ENCODE results near the gene SPDYE3. TPM values are rescaled to one million over a fixed set of nuclear protein-coding genes. Genes with fewer than 3 reads are reported as not detected.
"Not testable (repeated sequence)": the region's sequence is repeated elsewhere in the genome, so short reads cannot be mapped to it uniquely, and the experiment has no call there.

Gene SPDYE3
- total RNA-seq, 2 experiments from 2014 or later = not detected

DNA sequence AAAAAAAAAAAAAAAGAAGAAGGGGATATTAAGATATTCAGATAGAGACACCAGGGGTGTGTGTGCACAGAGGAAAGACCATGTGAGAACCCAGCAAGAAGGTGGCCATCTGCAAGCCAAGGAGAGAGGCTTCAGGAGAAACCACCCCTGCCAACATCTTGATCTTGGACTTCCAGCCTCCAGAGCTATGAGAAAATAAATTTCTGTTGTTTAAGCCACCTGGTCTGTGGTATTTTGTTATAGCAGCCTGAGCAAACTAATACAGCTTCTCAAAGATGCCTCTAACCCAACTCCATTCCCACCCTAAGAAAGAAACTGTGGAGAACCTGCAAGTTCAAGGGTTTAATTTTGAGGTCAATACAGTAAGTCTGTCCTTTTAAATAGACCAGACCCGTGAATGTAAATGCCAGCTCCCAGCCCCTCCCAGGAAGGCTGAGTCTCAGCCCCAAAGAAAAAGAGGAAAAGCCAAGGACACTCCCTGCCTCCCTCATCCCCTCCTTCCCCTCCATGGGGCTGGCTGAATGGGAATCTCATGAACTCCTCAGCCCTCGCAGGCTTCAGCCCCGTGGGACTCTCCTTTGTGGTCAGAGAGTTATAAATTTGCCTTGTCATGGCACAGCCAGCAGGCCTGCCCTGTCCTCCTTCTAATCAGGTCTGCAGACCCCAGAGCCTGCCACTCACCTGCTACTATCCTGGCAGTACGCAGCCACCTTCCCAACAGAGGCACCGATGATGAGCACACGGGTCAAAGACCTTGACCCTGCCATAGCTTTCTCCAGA lies 9.5 kb upstream of the SPDYE3 start:
- H3K9me3 Mint-ChIP-seq (ENCODE audit: insufficient read depth); H3K4me1 Mint-ChIP-seq (ENCODE audit: low read depth); CTCF ChIA-PET; POLR2A ChIA-PET; ATAC-seq; H3K36me3 Mint-ChIP-seq (ENCODE audit: low read depth); DNase-seq; H3K27me3 Mint-ChIP-seq (ENCODE audit: low read depth); H3K27ac Mint-ChIP-seq; H3K4me3 Mint-ChIP-seq: not testable (repeated sequence)

DNA sequence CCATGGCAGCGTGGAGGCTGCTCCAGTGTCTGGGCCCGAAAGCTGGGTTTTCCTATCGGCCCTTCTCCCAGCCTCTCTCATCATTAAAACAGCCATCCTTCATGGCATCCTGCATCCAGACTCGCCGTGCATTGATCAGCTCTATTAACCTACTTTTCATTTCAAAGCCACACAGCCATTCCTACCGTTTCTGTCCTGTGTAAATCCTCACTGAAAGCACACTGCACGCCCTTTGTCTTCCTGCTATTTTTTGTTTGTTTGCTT lies 8.9 kb upstream of the SPDYE3 start:
- H3K4me1 Mint-ChIP-seq (ENCODE audit: low read depth); H3K36me3 Mint-ChIP-seq (ENCODE audit: low read depth); H3K27me3 Mint-ChIP-seq (ENCODE audit: low read depth); ATAC-seq; DNase-seq; POLR2A ChIA-PET; H3K4me3 Mint-ChIP-seq; H3K27ac Mint-ChIP-seq; H3K9me3 Mint-ChIP-seq (ENCODE audit: insufficient read depth); CTCF ChIA-PET: not testable (repeated sequence)

DNA sequence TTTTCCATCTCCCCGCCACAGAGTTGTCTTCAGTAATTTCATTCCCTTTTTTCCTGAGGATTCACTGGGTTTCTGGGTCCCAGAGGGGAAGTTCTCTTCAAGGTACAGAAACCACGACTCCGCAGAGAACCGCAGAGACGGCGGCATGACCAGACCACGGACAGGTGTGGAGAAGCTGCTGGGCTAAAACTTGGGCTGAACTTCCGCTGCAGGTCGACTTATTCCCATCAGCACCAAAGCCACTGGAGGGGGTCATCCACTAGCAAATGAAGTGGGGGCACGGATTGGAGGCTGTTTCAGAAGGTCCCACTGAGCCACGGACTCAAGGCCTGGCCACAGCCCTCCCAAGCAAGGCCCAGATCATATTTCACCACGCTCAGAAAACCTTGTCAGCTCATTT lies 3.0 kb upstream of the SPDYE3 start:
- H3K4me1 Mint-ChIP-seq (ENCODE audit: low read depth); H3K36me3 Mint-ChIP-seq (ENCODE audit: low read depth); CTCF ChIA-PET; H3K27ac Mint-ChIP-seq; H3K27me3 Mint-ChIP-seq (ENCODE audit: low read depth); POLR2A ChIA-PET; DNase-seq; H3K9me3 Mint-ChIP-seq (ENCODE audit: insufficient read depth); ATAC-seq; H3K4me3 Mint-ChIP-seq: not testable (repeated sequence)

DNA sequence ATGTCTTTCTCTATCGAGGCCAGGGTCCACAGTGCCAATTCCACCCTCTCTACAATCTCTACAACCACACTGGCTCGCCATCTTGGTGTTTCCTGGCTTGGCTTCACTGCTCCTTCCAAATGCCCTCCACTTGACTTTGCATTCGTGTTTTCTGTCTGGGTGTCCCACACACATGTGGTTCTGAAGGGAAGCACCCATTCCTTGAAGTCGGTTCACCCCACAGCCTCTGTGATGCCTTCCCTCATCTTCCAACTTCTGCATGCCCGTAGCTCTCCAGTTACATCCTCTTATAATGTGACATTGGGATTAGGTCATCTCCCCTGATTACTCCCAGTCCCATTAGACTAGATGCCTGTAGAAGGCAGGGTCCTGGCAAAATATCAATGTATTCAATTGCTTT lies 10.8 kb downstream of the SPDYE3 start:
- H3K36me3 Mint-ChIP-seq (ENCODE audit: low read depth) = peaks cover 22% of the 10 kb centered on the region
- DNase-seq; H3K9me3 Mint-ChIP-seq (ENCODE audit: insufficient read depth); CTCF ChIA-PET; ATAC-seq; POLR2A ChIA-PET; H3K27me3 Mint-ChIP-seq (ENCODE audit: low read depth): not testable (repeated sequence)
- H3K4me1 Mint-ChIP-seq (ENCODE audit: low read depth) = peaks cover 17% of the 10 kb centered on the region
- H3K4me3 Mint-ChIP-seq = peak overlapping the region; percentile 52
- H3K27ac Mint-ChIP-seq = peak overlapping the region; percentile 85

DNA sequence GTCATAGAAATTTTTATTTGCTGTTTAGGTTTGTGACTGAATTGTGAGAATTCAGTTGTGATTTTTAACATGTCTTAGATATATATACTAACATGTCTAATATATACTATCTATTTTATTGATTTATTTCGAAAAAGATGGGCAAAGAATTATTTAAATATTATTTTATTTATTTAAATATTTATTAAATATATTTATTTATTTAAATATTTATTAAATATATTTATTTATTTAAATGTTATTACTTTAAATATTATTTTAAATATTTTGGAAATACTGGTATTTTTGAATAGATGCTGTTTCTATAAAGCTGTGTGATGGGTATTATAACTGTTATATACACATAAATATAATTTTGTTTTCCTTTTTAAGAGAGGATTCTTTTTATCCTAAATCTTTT lies 14.1 kb downstream of the SPDYE3 start:
- H3K4me3 Mint-ChIP-seq = not testable (repeated sequence)

DNA sequence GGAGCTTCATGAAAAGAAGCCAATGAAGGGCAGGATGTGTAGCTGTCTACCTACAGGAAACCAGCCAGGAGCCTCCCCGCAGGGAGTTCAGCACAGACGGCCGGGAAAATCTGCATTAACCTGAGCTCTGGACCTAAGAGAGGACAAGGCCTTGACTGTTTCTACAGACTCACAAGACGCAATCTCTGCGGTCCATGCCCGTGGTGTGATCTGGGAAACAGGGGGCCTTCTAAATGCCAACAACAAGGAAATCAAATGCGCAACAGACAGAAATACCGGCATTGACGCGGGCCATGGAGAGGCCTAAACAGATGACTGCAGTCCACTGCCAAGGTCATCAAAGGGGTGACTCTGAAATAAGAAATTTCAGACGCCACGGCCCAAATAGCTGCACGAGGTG lies 16.7 kb downstream of the SPDYE3 start:
- CTCF ChIA-PET; POLR2A ChIA-PET; H3K4me3 Mint-ChIP-seq; DNase-seq; H3K4me1 Mint-ChIP-seq (ENCODE audit: low read depth); H3K9me3 Mint-ChIP-seq (ENCODE audit: insufficient read depth); H3K27me3 Mint-ChIP-seq (ENCODE audit: low read depth); H3K27ac Mint-ChIP-seq; ATAC-seq: not testable (repeated sequence)
- peaks cover 41% of the 10 kb centered on the region for H3K36me3 Mint-ChIP-seq (ENCODE audit: low read depth)

More for the DNA sequence above, 14.1 kb downstream of the SPDYE3 start:
- H3K27ac Mint-ChIP-seq; POLR2A ChIA-PET; H3K9me3 Mint-ChIP-seq (ENCODE audit: insufficient read depth); DNase-seq; ATAC-seq; CTCF ChIA-PET; H3K27me3 Mint-ChIP-seq (ENCODE audit: low read depth): not testable (repeated sequence)
- peaks cover 35% of the 10 kb centered on the region for H3K36me3 Mint-ChIP-seq (ENCODE audit: low read depth)
- H3K4me1 Mint-ChIP-seq (ENCODE audit: low read depth) = peaks cover 22% of the 10 kb centered on the region

DNA sequence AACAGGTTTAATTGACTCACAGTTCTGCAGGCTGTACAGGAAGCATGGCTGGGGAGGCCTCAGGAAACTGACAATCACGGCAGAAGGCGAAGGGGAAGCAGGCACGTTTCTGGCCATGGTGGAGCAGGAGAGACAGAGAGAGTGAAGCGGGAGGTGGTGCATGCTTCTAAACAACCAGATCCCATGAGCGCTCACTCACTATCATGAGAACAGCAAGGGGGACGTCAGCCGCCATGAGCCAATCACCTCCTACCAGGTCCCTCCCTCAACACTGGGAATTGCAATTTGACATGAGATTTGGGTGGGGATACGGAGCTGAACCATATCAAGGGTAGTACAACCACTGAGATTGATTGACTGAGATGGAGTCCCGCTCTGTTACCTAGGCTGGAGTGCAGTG lies 18.2 kb downstream of the SPDYE3 start:
- H3K4me3 Mint-ChIP-seq, POLR2A ChIA-PET: not testable (repeated sequence)
- H3K27ac Mint-ChIP-seq = peak overlapping the region; percentile 37

DNA sequence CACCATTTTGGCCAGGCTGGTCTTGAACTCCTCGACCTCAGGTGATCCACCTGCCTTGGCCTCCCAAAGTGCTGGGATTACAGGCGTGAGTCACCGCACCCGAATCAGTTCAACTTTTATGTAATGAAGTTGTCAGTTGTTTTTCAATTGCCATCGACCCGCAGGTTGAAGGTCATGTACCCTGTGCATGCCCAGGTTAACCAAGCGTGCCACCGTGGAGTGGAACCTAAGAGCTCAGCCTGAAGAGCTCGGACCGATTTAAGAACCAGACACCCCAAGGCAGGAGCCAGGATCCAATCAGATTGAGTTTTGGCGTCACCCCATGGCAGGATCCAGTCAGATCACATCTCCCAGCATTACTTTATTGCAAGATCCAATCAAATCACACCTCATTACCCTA lies 19.4 kb downstream of the SPDYE3 start:
- H3K4me3 Mint-ChIP-seq; DNase-seq; POLR2A ChIA-PET; H3K4me1 Mint-ChIP-seq (ENCODE audit: low read depth); ATAC-seq; H3K27me3 Mint-ChIP-seq (ENCODE audit: low read depth); CTCF ChIA-PET; H3K27ac Mint-ChIP-seq; H3K9me3 Mint-ChIP-seq (ENCODE audit: insufficient read depth): not testable (repeated sequence)
- H3K36me3 Mint-ChIP-seq (ENCODE audit: low read depth) = peaks cover 34% of the 10 kb centered on the region

More for the DNA sequence above, 18.2 kb downstream of the SPDYE3 start:
- H3K4me1 Mint-ChIP-seq (ENCODE audit: low read depth); H3K27me3 Mint-ChIP-seq (ENCODE audit: low read depth); DNase-seq; H3K9me3 Mint-ChIP-seq (ENCODE audit: insufficient read depth); ATAC-seq; CTCF ChIA-PET: not testable (repeated sequence)
- peaks cover 35% of the 10 kb centered on the region for H3K36me3 Mint-ChIP-seq (ENCODE audit: low read depth)

DNA sequence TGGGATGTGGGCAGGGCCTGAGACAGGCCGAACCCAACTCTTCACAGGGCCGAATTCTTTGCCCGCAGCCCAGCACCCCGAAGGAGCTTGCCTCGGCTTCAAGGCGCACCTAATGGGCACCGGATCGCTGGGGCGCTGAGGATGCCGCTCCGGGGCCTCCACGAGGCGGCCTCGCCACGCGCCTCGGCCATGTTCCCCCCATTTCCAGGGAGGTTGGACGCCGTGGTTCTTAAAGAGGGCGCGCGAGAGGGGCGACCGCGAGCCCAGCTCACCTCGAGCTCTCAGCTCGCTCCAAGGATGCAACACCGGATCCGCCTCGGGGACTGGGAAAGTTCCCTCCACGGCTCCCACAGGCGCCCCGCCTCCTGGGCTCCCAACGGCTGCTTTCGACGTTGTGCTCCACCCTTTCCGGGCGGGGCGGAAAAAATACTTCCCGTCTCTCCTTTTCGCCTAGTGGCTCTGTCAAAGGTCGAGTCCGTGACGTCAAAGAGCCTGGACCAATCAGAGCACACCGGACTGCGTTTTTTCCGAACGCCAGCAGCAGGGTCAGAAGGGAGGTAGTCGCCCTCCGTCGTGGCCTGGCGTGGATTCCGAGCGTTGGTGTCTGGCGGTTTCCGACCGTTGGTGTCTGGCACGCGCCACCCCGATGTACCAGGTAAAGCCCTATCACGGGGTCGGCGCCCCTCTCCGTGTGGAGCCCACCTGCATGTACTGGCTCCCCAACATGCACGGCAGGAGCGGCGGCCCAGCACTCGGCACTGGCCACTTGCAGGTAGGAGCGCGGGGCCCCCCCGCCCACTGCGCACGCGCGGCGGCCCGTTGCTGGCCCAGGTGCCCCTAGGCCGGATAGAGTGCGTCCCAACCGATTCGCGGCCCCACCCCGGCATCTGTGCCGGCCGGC lies 28.3 kb downstream of the SPDYE3 start:
- DNase-seq = peak; percentile 91
- peak overlapping the region; percentile 98 for H3K27ac Mint-ChIP-seq
- peaks cover 26% of the 10 kb centered on the region for H3K36me3 Mint-ChIP-seq (ENCODE audit: low read depth)
- not testable (repeated sequence) for H3K9me3 Mint-ChIP-seq (ENCODE audit: insufficient read depth); H3K27me3 Mint-ChIP-seq (ENCODE audit: low read depth)
- ChIA-PET CTCF (interaction anchor here (1.1 kb wide), 1 partner anchor 71 kb away, joined by 4 read pairs; no protein-coding TSS in a partner anchor), POLR2A (interaction anchor here (0.7 to 1.3 kb wide), 4 partner anchors 9 to 180 kb away, joined by 3 to 4 read pairs (median 3); no protein-coding TSS in a partner anchor)
- peaks cover 26% of the 10 kb centered on the region for H3K4me1 Mint-ChIP-seq (ENCODE audit: low read depth)
- H3K4me3 Mint-ChIP-seq = peak overlapping the region; percentile 94
- ATAC-seq = peak; percentile 93

DNA sequence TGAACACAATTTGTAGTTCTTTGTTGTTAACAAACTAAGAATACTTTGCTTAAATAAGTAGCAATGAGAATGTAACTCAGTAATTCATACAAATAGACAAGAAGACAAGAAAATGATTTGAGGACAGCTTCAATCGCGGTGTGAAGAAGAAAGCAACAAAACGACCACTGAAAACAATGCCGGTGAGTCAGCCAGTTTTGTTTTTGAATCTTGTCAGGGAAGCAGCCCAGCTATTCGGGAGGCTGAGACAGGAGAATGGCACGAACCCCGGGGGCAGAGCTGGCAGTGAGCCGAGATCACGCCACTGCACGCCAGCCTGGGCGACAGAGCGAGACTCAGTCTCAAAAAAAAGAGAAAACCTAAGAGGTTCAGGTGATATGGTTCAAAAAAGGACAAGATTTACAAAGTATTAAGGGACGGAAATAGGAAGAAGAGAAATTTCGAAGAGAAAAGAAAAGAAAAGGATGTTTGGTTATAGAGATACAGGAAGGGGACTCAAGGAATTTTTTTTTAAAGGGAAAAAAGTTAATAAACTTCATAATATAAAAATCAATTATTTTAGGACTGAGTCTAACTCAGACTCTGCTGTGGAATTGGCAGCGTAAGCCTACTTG lies 30.7 kb downstream of the SPDYE3 start:
- POLR2A ChIA-PET; H3K9me3 Mint-ChIP-seq (ENCODE audit: insufficient read depth); CTCF ChIA-PET; H3K27me3 Mint-ChIP-seq (ENCODE audit: low read depth); DNase-seq; ATAC-seq: not testable (repeated sequence)
- Mint-ChIP-seq H3K36me3 (ENCODE audit: low read depth) (peaks cover 43% of the 10 kb centered on the region), H3K4me3 (peak overlapping the region; percentile 25), H3K27ac (peak overlapping the region; percentile 43), H3K4me1 (ENCODE audit: low read depth) (peaks cover 41% of the 10 kb centered on the region)

DNA sequence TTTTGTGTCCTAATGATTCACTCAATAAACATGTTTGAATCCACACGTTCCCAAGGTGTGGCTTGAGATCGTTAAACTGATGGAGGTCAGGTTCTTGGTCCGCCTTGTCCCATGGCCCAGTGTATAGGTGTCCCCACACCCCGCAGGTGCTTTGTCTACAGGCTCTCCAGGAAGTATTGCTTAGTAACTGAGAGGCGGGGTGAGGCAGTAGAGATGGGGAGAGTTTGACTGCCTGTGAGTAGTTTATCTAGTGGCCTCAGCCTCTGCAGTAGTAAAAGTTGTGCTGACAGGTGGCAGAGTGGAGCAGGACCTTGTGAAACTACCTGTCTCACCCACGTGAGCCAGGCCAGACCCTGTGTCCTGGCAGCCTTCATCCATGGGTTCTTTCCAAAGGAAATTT lies 33.8 kb downstream of the SPDYE3 start:
- DNase-seq; H3K4me3 Mint-ChIP-seq; H3K9me3 Mint-ChIP-seq (ENCODE audit: insufficient read depth); ATAC-seq; CTCF ChIA-PET; POLR2A ChIA-PET; H3K27me3 Mint-ChIP-seq (ENCODE audit: low read depth): not testable (repeated sequence)
- Mint-ChIP-seq H3K4me1 (ENCODE audit: low read depth) (peaks cover 53% of the 10 kb centered on the region), H3K27ac (peak overlapping the region; percentile 52), H3K36me3 (ENCODE audit: low read depth) (peaks cover 53% of the 10 kb centered on the region)

DNA sequence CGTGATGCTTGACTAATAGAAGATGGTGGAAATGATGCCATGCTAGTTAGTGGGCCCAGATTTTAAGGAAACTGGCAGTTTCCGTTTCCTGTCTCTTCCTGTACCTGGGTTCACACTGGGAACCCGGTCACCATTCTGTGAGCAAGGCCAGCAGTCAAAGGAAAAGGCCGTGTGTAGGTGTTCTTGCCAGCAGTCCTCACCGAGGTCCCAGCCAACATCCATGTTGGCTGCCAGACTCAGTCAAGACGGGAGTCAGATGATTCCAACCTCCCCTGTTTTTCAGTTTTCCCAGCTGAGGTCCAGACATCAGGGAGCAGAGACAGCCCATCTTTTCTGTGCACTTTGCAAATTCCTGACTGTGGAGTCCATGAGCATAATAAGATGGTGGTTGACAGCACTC lies 35.3 kb downstream of the SPDYE3 start:
- POLR2A ChIA-PET = no interaction called here
- Mint-ChIP-seq H3K4me1 (ENCODE audit: low read depth) (peaks cover 48% of the 10 kb centered on the region), H3K27ac (no peak overlapping the region), H3K4me3 (no peak overlapping the region), H3K9me3 (ENCODE audit: insufficient read depth) (no peaks in the 10 kb centered on the region), H3K27me3 (ENCODE audit: low read depth) (no peaks in the 10 kb centered on the region), H3K36me3 (ENCODE audit: low read depth) (peaks cover 62% of the 10 kb centered on the region)
- CTCF ChIA-PET = no interaction called here
- DNase-seq = no peak
- ATAC-seq = no peak

Data from activated CD8-positive, alpha-beta T cell treated with anti-CD3 and anti-CD28 coated beads, Interleukin-2, amount 10 ng/mL, durations not matched to agents 7 days and 5 days (primary cell).